ENCODE results near the gene AFG1L.
"Not testable (repeated sequence)": the region's sequence is repeated elsewhere in the genome, so short reads cannot be mapped to it uniquely, and the experiment has no call there.

The AFG1L gene

DNA sequence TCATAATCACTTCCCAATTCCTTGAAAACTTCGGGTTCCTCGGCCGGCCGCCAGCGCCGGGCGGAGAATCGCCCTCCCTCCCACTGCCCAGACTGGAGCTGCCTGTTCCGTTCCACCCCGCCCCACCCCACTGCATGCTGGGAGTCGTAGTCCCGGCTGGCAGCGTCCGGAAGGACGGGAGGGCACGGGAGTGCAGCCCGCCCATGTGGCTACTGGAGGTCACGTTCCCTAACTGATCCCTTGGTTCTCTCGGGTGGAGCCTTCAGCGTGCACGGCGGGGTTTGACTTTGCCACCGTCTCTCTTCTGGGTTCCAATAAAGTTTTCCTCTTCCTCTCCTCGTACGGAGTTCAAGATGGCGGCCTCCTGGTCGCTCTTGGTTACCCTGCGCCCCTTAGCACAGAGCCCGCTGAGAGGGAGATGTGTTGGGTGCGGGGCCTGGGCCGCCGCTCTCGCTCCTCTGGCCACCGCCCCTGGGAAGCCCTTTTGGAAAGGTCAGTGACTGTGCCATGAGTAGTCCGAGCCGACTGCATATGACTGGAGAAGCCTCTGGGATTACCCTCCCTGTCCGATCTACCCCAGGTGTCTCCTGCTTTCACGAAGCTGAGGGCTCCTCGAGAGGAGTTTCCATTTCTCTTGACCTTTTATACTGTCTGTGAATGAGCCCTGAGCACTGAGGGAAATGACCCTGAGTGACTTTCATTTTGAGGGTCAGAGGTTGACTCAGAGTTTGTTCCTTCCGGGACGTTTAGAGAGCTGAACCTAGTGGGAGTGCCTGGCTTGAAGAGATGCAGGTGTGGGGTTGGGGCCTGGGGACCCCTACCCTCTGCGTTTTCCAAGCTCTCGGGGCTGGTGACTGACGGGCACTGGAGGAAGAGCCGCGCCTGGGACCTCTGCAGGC is at the start of gene AFG1L:
AFG1L (plus strand) TSS at position 328 of the 899 bp plus-strand sequence; CDS start at position 354, 26 bp downstream.
- DNase-seq (ENCODE audit: low read depth in 2 of 2), result peak; percentile 63 to 72

DNA sequence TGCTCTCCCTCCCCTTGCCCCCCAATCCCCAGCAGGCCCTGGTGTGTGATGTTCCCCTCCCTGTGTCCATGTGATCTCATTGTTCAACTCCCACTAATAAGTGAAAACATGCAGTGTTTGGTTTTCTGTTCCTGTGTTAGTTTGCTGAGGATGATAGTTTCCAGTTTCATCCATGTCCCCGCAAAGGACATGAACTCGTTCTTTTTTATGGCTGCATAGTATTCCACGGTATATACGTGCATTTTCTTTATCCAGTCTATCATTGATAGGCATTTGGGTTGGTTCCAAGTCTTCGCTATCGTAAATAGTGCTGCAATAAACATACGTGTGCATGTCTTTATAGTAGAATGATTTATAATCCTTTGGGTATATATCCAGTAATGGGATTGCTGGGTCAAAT is 49.8 kb upstream of the AFG1L start:
- DNase-seq (ENCODE audit: low read depth in 2 of 2), result not testable (repeated sequence)

DNA sequence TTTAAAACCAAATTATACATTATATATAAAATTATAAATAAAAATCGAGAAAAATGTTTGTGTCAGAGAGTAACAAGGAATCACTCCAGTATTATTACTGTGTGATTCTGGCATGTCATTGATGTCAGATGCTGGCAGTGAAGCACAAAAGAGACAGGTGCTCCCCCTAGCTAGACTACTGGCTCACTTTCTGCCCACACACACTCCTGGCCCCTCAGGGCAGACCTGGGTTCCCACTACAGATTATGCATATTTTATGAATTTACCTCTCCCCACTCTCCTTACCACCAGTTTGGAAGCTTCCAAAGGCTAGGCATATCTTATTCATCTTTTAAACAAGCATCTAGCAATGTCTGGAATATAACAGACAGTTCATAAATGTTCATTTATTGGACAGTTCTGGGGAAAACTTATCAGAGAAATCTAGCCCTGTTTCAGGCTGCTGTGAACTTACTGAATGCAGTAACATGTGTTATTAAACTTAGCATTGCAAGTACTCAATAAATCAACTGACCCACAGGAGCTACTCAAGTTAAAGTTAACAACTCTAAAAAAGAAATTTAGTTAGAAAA is 46.8 kb upstream of the AFG1L start:
- no peak for DNase-seq (ENCODE audit: low read depth in 2 of 2)

DNA sequence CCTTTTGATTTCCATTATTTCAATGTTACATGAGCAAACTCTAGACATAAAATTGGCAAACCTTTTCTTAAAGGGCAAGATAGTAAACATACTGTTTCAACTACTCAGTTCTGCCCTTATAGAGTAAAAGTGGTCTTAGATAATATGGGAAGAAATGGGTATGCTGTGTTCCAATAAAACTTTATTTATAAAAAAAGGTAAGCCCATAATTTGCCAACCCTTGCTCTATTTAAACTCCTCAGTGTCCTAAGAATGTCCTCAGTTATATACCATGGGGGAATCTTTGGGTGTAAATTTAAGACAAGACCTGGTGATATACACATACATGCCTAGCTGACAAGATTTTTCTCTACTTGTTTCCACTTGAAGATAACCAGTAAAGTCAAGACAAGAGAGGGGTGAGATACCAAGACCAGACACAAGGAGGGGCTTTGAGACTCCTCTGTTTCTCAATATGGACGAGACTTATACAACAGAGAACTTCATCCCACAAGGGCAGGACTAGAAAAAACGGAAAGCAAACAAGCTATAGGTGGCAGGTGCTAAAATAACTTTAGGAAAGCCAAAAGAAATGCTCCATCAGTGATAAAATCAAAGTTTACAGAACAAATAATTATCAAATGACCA is 44.5 kb upstream of the AFG1L start:
- DNase-seq (ENCODE audit: low read depth in 2 of 2), result no peak

DNA sequence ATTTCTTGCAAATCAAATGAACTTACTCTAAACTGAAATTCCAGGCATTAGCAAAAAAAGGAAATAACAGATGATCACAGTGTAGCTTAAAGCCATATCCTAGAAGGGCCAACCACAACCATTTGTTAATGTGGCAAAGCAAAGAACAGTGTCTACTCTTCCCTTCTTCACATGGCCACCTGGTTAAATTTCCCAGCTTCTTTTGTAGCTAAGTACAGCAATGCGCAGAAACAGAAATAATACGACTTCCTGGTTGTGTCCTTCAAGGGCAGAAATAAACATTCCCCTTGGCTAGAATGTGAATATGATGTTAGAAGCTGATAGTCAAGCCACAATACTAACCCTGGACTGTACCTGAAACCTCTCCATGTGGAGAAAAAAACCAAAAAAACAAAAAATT is 43.6 kb upstream of the AFG1L start:
- no peak for DNase-seq (ENCODE audit: low read depth in 2 of 2)

DNA sequence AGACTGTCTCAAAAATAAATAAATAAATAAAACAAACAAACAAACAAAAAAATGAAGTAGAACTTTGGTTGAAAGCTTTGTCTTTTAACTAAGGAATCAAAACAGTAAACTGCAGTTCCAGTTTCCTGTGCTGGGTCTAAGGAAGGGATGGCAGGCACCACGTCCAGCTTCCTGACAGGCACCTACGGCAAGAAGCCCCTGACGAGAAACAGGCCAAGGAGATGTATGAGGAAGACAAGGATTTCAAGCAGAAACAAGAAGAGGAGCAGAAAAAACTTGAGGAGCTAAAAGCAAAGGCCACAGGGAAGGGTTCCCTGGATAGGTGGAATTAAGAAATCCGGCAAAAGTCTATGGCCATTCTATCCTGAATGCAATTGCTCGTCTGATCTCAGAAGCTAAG is 42.8 kb upstream of the AFG1L start:
- no peak for DNase-seq (ENCODE audit: low read depth in 2 of 2)

DNA sequence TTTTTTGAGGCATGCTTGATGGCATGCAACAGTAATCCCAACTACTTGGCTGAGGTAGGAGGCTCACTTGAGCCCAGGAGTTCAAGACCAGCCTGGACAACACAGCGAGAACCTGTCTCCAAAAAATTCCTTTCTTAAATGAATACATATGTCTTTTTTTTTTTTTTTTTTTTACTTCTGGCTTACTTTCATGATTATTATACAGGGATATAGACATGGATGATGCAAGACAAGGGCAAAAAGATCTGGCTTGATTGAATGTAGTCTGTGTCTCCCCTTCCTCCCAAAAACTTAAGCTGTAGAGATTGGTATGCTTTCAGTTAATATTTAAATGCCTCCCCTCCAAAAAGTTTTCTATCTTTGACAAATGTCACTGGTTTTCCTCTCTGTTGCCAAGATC is 41.6 kb upstream of the AFG1L start:
- no peak for DNase-seq (ENCODE audit: low read depth in 2 of 2)

DNA sequence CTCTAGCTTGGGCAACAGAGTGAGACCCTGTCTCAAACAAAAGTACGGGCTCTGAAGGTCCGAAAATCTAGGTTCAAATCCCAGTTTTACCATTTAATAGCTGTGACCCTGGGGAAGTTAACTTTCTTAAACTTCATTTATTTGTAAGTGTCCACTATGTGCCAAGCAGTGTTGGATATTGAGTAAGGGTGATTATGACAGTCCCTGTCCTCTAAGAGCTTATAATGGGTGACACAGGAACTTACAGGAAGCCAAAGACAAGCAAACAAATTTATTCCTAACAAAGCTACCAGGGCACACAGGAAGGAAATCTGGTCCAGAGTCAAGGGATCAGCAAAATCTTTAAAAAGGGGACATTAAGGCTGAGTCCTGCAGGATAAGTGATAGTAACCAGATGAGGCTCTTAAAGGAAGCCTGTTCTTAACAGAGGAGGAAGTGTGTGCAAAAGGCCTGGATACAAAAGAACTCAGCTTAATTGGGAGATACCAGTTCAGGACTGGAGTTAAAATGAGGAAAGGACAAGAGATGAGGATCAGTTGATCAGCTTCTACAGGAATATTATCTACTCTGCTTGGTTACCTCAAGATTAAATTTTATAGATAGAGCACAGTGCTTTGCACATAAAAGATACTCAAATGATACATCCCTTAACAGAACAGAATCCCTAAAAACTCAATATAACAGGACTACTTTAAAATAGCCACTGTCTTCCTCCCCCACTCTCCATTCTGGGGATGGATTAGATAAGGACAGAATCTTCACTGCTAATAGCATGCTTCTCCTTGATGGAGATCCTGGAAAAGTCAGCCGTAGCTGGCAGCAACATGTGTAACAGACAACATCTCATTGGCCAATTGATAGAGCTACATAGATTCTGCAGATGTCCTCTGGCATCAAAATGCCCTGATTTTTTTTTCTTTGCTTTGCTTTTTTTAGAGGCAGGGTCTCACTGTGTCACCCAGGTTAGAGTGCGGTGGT is 40.1 kb upstream of the AFG1L start:
- DNase-seq (ENCODE audit: low read depth in 2 of 2), result no peak

DNA sequence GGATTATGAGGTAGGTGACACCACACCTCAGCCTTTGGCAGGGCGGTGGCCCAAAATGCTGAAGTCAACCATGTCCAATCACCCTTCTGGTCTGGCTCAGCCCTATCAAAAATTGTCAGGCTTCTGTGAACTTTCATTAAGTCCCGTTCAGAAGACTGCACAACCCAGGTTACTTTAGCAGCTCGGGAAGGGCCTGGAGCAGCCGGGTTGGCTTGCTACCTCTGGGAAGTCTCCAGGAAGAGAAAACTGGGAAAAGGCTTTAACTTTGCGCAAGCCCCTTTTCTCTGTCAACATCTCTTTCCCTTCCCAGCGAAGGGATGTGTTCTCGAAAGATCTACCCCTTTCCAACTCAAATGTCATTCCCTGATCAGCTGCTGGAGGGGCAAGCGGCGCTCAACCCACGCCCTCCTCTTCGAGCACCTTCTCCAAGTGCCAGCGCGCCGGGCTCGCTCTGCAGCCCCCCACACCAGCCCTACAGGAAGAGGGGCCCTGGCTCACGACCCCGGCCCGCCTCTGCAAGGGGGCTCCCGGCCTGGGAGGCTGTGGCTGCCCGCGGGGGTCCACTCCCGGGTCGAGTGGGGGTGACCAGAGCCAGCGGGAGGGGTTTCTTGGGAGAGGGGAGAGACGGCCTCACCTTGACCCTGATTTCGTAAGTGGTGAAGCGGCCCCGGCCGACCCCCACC is 34.6 kb upstream of the AFG1L start:
- DNase-seq (ENCODE audit: low read depth in 2 of 2), result no peak

DNA sequence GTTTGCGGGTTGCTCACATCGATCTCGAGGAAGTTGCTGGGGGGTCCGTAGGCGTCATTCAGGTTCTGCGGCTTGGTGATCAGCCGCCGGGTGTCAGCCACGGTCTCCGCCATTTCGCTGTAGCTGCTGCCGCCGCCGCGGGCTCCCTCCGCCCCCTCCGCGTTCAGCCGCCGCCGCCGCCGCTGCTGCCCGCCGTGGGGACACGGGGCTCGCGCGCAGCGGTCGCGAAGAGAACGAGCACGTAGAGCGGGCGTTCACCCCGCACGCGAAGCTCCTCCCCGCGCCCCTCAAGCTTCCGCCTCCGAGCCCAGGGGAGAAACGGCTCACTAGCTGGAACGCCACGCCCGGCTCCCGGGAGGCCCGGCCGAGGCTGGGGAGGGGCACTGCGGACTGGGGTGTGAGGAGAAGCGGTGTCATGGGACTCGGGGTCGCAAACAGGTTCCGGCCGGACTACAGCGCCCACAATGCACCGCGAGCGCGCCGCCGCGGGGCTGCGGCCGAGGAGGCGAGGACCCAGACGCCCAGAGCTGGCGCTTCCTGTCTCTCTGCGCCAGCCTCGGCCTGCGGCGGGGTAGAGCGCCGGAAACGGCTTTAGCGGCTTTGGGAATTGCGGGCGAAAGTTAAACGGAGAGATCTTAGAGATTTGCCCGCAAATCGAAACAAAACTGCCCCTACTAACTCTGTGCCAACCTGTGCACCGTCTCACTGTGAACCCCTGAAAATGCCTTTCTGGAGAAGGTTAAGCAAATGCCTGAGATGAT is 33.9 kb upstream of the AFG1L start, which contains the start of gene SNX3:
SNX3 (minus strand) TSS at position 232 of the 761 bp plus-strand sequence; CDS start at position 113, 119 bp downstream.
- peak; percentile 90 to 91 for DNase-seq (ENCODE audit: low read depth in 2 of 2)

DNA sequence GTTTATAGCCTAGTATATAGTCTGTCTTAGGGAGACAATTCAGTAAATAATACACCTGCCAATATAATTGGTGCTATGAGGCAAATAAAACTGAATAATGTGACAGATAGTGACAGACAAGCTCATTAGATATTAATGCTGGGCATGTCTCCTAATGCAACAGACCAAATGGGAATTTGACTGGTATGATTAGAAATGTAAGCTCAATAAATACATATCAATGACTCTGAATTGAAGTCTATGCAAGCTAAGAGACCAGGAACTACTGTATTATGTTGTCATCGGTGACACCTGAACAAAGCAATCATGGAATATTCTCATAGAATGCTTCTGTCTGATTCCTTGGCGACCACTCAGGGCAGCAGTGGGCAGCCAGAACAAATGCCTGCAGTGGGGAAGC is 31.5 kb upstream of the AFG1L start:
- no peak for DNase-seq (ENCODE audit: low read depth in 2 of 2)

DNA sequence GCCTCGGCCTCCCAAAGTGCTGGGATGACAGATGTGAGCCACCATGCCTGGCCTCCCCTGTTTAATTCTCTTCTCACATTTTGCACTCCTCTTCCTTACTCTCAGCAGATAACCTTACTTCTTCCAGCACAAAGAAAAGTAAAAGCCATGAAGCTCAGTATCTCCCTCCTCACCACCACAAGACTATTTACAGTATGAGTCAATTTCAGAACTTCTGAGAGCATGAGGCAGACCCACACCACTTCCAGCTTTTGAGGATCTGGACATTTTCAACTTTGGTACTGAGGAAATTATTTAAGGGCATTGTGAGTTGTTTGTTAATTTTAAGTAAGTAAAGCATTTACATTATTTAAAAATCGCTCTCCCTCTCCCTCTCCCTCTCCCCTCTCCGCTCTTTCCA is 26.0 kb upstream of the AFG1L start:
- no peak for DNase-seq (ENCODE audit: low read depth in 2 of 2)

DNA sequence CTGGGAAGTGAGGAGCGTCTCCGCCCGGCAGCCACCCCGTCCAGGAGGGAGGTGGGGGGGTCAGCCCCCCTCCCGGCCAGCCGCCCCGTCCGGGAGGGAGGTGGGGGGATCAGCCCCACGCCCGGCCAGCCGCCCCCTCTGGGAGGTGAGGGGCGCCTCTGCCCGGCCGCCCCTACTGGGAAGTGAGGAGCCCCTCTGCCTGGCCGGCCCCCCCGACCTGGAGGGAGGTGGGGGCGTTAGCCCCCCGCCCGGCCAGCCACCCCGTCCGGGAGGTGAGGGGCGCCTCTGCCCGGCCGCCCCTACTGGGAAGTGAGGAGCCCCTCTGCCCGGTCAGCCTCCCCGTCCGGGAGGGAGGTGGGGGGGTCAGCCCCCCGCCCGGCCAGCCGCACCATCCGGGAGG is 24.9 kb upstream of the AFG1L start:
- not testable (repeated sequence) for DNase-seq (ENCODE audit: low read depth in 2 of 2)

DNA sequence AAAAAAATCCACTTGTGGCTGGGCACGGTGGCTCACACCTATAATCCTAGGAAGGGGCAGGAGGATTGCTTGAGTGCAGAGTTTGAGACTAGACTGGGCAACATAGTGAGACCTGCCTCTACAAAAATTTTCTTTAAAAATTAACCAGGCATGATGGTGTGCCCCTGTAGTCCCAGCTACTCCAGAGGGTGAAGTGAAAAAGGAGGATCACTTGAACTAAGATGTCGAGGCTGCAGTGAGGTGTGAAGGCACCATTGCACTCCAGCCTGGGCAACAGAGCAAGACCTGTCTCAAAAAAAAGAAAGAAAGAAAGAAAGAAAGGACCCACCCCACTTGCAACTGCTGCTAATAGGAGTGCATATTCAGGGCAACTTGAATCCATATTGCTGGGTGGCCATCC is 20.3 kb upstream of the AFG1L start:
- DNase-seq (ENCODE audit: low read depth in 2 of 2), result no peak

DNA sequence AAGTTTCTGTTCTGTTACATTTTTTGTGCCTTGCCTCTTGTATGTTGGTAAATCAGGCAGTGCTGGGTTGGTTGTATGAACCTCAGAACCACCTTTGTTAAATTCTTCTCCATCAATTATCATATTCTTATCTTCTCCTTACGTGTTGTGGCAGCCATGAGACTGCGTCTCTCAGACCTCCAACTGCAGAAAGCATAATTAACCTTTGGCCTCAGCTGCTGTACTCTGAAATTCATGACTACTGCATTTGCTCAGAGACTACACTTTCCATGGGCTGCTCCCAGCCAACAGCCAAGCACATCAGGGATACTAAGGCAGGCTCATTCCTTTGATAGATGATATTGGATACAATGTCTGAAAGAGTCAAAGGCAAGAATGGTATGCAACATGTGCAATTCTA is 18.9 kb upstream of the AFG1L start:
- no peak for DNase-seq (ENCODE audit: low read depth in 2 of 2)

DNA sequence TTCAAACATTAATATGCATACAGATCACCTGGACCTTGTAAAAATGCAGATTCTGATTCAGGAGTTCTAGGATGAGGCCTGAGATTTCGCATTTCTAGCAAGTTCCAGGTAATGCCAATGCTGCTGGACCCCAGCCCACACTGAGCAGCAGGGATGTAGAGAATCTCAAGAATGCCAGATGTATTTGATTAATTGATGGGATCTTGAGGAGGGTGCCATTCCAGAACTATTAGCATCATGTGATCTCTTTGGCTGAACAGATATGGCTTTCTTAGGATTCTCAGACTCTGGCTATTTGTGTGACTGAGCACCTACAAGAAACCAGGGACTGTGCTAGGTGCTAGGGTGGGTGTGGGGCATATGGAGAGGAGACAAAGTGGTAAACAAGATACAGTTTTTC is 17.6 kb upstream of the AFG1L start:
- no peak for DNase-seq (ENCODE audit: low read depth in 2 of 2)

DNA sequence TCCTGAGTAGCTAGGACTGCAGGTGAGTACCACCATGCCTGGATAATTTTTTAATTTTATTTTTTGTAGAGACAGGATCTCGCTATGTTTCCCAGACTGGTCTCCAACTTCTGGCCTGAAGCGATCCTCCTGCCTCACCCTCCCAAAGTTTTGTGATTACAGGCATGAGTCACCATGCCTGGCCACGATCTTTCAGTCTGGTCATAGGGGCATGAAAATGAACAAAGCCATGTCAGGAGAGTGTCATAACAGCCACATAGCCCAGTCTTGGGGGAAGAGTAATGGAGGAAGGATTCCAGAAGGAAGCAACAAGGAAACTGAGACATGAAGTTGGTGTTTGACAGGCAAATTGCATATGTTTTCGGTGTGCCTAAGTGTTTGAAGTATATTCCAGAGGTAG is 17.0 kb upstream of the AFG1L start:
- no peak for DNase-seq (ENCODE audit: low read depth in 2 of 2)

DNA sequence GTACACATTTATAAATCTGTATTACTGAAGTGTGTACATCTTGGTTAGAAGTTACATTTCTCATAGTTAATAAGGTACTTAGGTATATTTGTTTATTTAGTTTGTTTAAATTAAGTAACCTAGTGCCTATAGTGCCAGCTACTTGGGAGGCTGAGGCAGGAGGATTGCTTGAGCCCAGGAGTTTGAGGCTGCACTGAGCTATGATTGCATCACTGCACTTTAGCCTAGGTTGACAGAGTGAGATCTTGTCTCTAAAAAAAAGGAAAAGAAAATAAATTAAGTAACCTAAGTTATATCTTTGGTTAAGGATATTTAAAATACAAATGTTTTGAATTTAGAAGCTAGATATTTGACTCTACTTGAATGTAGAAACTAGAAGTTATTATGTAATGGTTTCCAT is 9.5 kb upstream of the AFG1L start:
- no peak for DNase-seq (ENCODE audit: low read depth in 2 of 2)

DNA sequence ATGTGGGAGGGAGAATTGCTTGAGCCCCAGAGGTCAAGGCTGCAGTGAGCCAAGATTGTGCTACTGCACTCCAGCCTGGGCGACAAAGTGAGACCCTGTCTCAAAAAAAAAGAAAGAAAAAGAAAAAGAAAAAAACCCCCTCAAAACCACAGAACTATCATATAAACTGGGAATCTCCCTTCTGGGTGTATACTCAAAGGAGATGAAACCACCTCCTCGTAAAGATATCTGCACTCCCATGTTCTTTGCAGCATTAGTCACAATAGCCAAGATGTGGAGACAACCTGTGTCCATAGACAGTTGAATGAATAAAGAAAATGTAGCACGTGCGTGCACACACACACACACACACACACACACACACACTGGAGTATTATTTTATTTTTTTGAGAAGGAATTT is 8.5 kb upstream of the AFG1L start:
- DNase-seq (ENCODE audit: low read depth in 2 of 2), result no peak

DNA sequence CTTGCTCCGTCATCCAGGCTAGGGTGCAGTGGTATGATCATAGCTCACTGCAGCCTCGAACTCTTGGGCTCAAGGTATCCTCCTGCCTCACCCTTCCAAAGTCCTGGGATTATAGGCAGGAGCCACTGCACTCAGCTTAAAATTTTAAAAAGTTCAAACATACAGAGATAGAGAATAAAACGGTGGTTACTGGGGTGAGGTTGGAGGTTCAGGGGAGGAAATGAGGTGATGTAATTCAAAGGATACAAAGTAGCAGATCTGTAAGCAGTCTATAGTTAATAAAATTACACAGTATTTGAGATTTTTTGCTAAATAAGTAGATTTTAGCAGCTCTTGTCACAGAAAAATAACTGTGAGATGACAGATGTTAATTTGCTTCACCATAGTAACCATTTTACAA is 7.5 kb upstream of the AFG1L start:
- DNase-seq (ENCODE audit: low read depth in 2 of 2), result no peak
